Heart left ventricle (tissue), 16 donors: ENCODE results near the gene TAOK1. TPM values are rescaled to one million over a fixed set of nuclear protein-coding genes. Genes with fewer than 3 reads are reported as not detected.

Experiments
- ATAC-seq, 4 donors: fragments of 200-7000 bp; cut with Tn5 transposase; one replicate each; pipeline ENCODE4 v1.9.1; 2020 to 2022; ENCODE audit warnings: moderate library complexity in 4 of 4, mild to moderate bottlenecking in 3 of 4, moderate number of reproducible peaks in 1 of 4
- DNase-seq, 5 donors: peaks; one replicate each; pipeline ENCODE4 v3.0.0-alpha.2; 2020
- H3K27ac ChIP-seq, 12 donors: fragments of 200-600 bp; sonication (generic) in 4 of 12; one replicate each; pipeline versions ENCODE4 v1.5.0 to v1.8.0; 2016 to 2022; ENCODE audit warnings: mild to moderate bottlenecking in 2 of 12
- H3K27me3 ChIP-seq, 9 donors: fragments of 200-600 bp; sonication (generic) in 2 of 9; one replicate each; pipeline versions ENCODE4 v1.5.1 to v1.8.0; 2016 to 2022; ENCODE audit warnings: mild to moderate bottlenecking in 3 of 9
- H3K36me3 ChIP-seq, 9 donors: fragments of 200-600 bp; sonication (generic) in 2 of 9; one replicate each; pipeline versions ENCODE4 v1.5.0 to v1.8.0; 2018 to 2022; ENCODE audit warnings: mild to moderate bottlenecking in 2 of 9
- H3K4me1 ChIP-seq, 12 donors: fragments of 200-600 bp; sonication (generic) in 4 of 12; one replicate each; pipeline versions ENCODE4 v1.5.0 to v1.8.0; 2016 to 2022; ENCODE audit warnings: mild to moderate bottlenecking in 3 of 12
- H3K4me3 ChIP-seq, 12 donors: fragments of 200-600 bp; sonication (generic) in 4 of 12; one replicate each; pipeline versions ENCODE4 v1.5.0 to v1.8.0; 2017 to 2022; ENCODE audit warnings: mild to moderate bottlenecking in 9 of 12, moderate library complexity in 4 of 12
- H3K9me3 ChIP-seq, 12 donors: fragments of 200-600 bp; sonication (generic) in 4 of 12; one replicate each; pipeline versions ENCODE4 v1.5.0 to v1.8.0; 2016 to 2022; ENCODE audit warnings: mild to moderate bottlenecking in 1 of 12
- POLR2A ChIP-seq, 2 donors: fragments of 450-650 bp; IDR thresholded peaks; one replicate each; pipeline ENCODE4 v1.6.1; 2017; ENCODE audit warnings: antibody characterized with exemption in 2 of 2, mild to moderate bottlenecking in 2 of 2, moderate library complexity in 2 of 2
- WGBS, 4 donors: extraction: QIAGEN DNeasy Blood & Tissue Kit in 2 of 4; methylation state at CpG; one replicate each; pipeline versions ENCODE4 v1.1.5 to v1.1.7; 2013 to 2018; 5-methylcytosine and 5-hydroxymethylcytosine counted together
- intact Hi-C, 10 donors: fragments of 100-400 bp; cut with DNase I; formaldehyde crosslinking; loops; one replicate each; pipeline versions ENCODE4 v1.11.1 to v1.14.2; 2022
- polyA plus RNA-seq, 2 donors: library from polyadenylated mRNA; stranded (reverse); fragments of 200-250 nt; gene quantifications; one replicate each; pipeline ENCODE4 v1.2.3, GENCODE V29; 2013
- total RNA-seq, 9 donors: library from RNA; depleted of rRNA in 2 of 9; stranded (reverse); fragments of >200 nt in 2 of 9; fragmentation: NEBNext Ultra II Directional in 3 of 9; extraction: Animal tissue kit (Norgen Biotek cat#: 25700) in 3 of 9; gene quantifications; one replicate each; pipeline versions ENCODE4 v1.1.0 to v1.2.4, GENCODE V29; 2016 to 2023
- TF ChIP-seq, protein P1 (sequence below), 12 donors: fragments of 200-600 bp; sonication (generic) in 4 of 12; IDR thresholded peaks; one replicate each; pipeline versions ENCODE4 v1.5.0 to v1.8.0; 2018 to 2022; ENCODE audit warnings: antibody characterized with exemption in 12 of 12, mild to moderate bottlenecking in 5 of 12
- donor health status: ischemic (EF 13 %, LVEDD 7.1; RV severe dilation, severe dysfunction).
- donor health status: healthy with polysubstance abuse.
- donor health status: DM: no; HTN: yes; CAD: no.
- donor health status: DM: no; HTN: no; CAD: no.
- donor health status: ischemic (EF 25% LVEDD 6.9; RV normal size, moderate dysfunction).
- donor health status: ischemic (EF 25% LVEDD 5.7; RV mildly dilated, moderate dysfunction).
- donor health status: healthy.
- donor health status: DM: yes; HTN: yes; CAD: no.
- donor health status: ischemic (EF 35%, LVEDD 5.7; RV mildly dilated, moderate dysfunction).
- donor health status: nonischemic (EF 11% LVEDD 7.7; RV severe dilation, severe dysfunction).
- donor health status: DM: yes; HTN: yes; CAD: no.
- donor health status: PGD.
- donor health status: ischemic (EF 29% LVEDD 5.4; RV normal size, mild dysfunction).
- donor health status: nonischemic (EF 23%, LVEDD 6.1; RV moderate dilation, normal function).

TAOK1 gene
- total and polyA plus RNA-seq, 11 donors: 9.2 to 81.2 (median 59.0) TPM

- Histone ChIP-seq H3K4me3 (no peak overlapping the region), H3K9me3 (no peaks in the 10 kb centered on the region), H3K4me1 (peaks cover 0 to 52% (median 12%) of the 10 kb centered on the region in 12 donors), H3K36me3 (peaks cover 0 to 3% (median 0%) of the 10 kb centered on the region in 9 donors), H3K27me3 (no peaks in the 10 kb centered on the region), H3K27ac (peak overlapping the region in 3 of 12 donors; percentile 14 to 37 (median 27))
- DNase-seq (peak in 3 of 5 donors; percentile 27 to 45 (median 29)), ATAC-seq (peak in 1 of 4 donors; percentile 50)
- TF ChIP-seq, protein P1, sequence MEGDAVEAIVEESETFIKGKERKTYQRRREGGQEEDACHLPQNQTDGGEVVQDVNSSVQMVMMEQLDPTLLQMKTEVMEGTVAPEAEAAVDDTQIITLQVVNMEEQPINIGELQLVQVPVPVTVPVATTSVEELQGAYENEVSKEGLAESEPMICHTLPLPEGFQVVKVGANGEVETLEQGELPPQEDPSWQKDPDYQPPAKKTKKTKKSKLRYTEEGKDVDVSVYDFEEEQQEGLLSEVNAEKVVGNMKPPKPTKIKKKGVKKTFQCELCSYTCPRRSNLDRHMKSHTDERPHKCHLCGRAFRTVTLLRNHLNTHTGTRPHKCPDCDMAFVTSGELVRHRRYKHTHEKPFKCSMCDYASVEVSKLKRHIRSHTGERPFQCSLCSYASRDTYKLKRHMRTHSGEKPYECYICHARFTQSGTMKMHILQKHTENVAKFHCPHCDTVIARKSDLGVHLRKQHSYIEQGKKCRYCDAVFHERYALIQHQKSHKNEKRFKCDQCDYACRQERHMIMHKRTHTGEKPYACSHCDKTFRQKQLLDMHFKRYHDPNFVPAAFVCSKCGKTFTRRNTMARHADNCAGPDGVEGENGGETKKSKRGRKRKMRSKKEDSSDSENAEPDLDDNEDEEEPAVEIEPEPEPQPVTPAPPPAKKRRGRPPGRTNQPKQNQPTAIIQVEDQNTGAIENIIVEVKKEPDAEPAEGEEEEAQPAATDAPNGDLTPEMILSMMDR (IDR thresholded peaks at IDR 0.05): no peak
- no peak for TF ChIP-seq POLR2A (IDR thresholded peaks at IDR 0.05)
- intact Hi-C loops: loop anchor here in 2 of 10 donors (10.0 kb wide), 2 partner anchors 417 to 923 kb away; no protein-coding TSS in a partner anchor
- WGBS, 4 donors: 57 to 69% (median 64%) methylated on average over 14 to 17 of the region's 17 CpGs
These were observed 171.7 kb downstream of the TAOK1 start for GRCh38 chr17:29561554-29562517.

GRCh38 chr17:29562615-29563014 lies 172.5 kb downstream of the TAOK1 start:
- DNase-seq (no peak), ATAC-seq (no peak)
- Histone ChIP-seq H3K9me3 (no peaks in the 10 kb centered on the region), H3K27me3 (no peaks in the 10 kb centered on the region), H3K27ac (peak overlapping the region in 1 of 12 donors; percentile 37), H3K36me3 (peaks cover 0 to 3% (median 0%) of the 10 kb centered on the region in 9 donors), H3K4me1 (peaks cover 0 to 52% (median 14%) of the 10 kb centered on the region in 12 donors), H3K4me3 (no peak overlapping the region)
- WGBS, 4 donors: 75 to 85% (median 82%) methylated on average over 17 to 18 of the region's 18 CpGs
- intact Hi-C loops: loop anchor here in 2 of 10 donors (10.0 kb wide), 2 partner anchors 418 to 922 kb away; no protein-coding TSS in a partner anchor
- TF ChIP-seq POLR2A (IDR thresholded peaks at IDR 0.05): no peak
- TF ChIP-seq, protein P1 (IDR thresholded peaks at IDR 0.05): no peak

GRCh38 chr17:29563816-29564215 lies 173.7 kb downstream of the TAOK1 start:
- WGBS, 4 donors: 90 to 96% (median 94%) methylated on average over 3 of the region's 3 CpGs
- peaks cover 0 to 54% (median 15%) of the 10 kb centered on the region in 12 donors for H3K4me1 ChIP-seq
- H3K36me3 ChIP-seq: peaks cover 0 to 3% (median 0%) of the 10 kb centered on the region in 9 donors
- ATAC-seq (no peak), DNase-seq (no peak)
- no peak overlapping the region for H3K4me3 ChIP-seq
- H3K27me3 ChIP-seq: no peaks in the 10 kb centered on the region
- intact Hi-C loops: loop anchor here in 2 of 10 donors (10.0 kb wide), 2 partner anchors 419 to 921 kb away; no protein-coding TSS in a partner anchor
- no peaks in the 10 kb centered on the region for H3K9me3 ChIP-seq
- H3K27ac ChIP-seq: no peak overlapping the region
- TF ChIP-seq, protein P1 (IDR thresholded peaks at IDR 0.05): no peak
- no peak for TF ChIP-seq POLR2A (IDR thresholded peaks at IDR 0.05)
